HuH-7 (cell line): Measurements from ENCODE around the gene HMGCR.

ENCODE experiments used
- DNase-seq: peaks from one replicate; pipeline ENCODE4 v3.0.0; 2011; ENCODE audit warnings: low spot score

HMGCR gene

DNA sequence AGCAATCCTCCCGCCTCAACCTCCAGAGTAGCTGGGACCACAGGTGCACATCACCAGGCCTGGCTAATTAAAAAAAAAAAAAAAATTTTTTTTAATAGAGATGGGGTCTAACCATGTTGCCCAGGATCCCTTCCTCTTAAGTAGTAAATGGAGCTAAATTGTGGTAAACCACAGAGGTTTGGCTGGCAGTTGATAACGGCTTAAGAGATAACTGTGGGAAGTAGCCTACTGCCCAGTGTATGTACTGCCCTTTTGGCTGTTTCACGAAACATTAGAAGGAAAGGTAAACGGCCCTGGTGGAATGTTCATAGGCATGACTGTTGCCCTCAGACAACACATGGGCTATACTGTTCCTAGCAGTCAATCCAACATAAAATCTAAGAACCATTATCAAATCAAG, 44.4 kb downstream of the HMGCR start:
- no peak for DNase-seq

DNA sequence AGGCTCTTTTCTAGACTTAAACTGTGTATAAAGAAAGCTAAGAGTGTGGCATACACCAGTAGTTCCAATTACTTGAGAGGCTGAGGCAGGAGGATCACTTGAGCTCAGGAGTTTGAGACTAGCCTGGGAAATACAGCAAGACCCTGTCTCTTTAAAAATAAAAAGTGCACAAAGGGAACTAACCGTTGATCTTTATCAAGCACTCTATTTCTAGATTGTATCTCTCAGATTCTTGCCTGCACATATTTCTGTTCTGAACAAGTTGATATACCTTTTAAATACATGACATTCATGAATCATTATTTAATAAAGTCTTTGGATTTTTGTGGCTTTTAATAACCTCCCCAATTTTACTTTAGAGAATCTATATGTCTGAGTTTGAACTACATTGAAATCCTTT, 47.2 kb downstream of the HMGCR start:
- no peak for DNase-seq

DNA sequence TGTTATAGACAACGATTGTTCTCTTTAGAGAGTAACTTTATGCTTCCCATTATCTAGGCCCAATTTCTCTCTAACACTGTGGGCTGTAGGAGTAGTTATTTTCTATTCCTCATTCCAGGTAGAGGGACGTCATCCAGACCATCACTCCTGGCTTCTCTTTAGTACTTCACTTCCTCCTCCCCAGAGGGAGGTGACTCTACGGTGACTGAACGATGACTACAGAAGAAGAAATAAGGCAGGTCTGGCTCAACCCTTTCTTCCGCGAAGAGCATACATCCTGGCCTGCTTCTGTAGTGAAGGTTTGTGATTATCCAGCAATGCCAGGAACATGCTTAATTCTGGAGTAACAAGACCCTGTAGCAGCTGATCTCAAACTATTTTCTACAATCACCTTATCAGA, 50.8 kb downstream of the HMGCR start:
- DNase-seq = no peak

DNA sequence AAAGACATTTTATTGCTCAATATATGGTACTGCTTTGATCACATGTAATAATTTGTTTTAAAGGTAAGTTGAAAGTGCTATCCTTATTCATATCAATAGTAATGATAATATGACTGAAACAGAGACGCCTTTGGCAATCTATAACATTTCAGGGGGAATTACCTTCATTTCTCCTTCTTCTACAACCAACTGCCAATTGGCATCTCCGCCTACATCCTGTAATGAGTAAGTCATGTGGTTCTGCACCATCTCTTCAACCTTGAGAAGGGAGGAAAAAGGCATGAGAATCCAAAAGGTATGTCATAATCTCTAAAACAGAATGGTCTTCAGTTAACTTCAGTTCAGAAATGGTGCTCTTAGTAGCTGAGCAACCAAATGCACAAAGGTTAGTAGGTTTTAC, 52.4 kb downstream of the HMGCR start:
- DNase-seq = no peak

DNA sequence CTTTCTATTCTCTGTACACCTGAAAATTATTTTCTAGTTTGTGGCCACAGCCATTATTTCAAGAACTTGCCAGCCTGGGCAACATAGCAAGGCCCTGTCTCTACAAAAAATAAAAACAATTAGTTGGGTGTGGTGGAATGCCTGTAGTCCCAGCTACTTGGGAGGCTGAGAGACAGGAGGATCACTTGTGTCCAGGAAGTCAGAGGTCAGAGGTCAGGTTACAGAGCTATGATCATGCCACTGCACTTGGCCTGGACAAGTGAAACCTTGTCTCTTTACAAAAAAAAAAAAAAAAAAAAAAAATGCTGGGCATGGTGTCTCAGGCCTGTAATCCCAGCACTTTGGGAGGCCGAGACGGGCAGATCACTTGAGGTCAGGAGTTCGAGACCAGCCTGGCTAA, 58.3 kb downstream of the HMGCR start:
- DNase-seq = no peak

DNA sequence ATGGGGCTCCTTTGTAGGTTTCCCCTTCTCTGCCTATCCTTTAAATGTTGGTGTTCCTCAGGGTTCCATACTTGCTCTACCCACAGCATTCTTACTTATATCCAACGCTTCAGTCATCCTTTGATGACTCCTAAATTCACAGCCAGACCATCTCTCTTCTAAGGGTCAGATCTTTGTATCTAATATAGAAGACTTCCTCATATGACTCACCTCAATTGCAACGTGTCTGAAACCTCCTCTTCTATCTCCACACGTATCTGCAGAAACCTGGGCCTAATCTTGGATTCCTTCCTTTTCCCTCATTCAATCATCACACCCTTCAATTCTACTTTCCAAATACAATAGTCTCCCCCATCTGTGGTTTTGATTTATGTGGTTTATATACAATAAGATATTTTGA, 68.3 kb downstream of the HMGCR start:
- DNase-seq = no peak
